OCI-LY3 (cell line): ENCODE data around the gene CSRP1.

Source experiments
- EZH2phosphoT487 ChIP-seq: fragments of 200-600 bp; shearing (Covaris generic); IDR thresholded peaks from 2 replicates; pipeline ENCODE4 v1.6.1; 2018; ENCODE audit warnings: antibody characterized with exemption, mixed run types, low read depth
- TF ChIP-seq, protein P1 (sequence below): fragments of 200-600, 300-600 bp; sonication (generic); IDR thresholded peaks from 2 replicates; pipeline ENCODE4 v1.5.1; 2014; ENCODE audit warnings: antibody characterized with exemption, low read length, low read depth

DNA sequence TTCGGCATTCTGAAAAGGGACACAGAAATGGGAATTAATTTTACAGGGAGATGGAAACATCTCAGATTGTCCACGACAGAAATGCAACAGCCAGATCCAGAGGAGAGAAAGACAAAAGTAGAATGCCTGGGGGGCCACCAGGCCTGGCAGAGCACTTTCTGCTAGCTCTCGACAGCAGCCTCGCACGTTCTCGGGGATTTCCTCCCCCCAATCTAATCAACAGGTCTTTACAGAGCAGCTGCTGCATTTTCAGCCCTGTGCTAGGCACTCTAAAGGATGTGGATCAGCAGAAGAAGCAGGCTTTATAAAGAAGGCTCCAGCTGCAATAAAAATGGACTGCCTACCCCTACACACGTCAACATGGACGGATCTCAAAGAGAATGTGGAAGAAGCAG lies 10.6 kb downstream of the CSRP1 start:
- TF ChIP-seq, protein P1, sequence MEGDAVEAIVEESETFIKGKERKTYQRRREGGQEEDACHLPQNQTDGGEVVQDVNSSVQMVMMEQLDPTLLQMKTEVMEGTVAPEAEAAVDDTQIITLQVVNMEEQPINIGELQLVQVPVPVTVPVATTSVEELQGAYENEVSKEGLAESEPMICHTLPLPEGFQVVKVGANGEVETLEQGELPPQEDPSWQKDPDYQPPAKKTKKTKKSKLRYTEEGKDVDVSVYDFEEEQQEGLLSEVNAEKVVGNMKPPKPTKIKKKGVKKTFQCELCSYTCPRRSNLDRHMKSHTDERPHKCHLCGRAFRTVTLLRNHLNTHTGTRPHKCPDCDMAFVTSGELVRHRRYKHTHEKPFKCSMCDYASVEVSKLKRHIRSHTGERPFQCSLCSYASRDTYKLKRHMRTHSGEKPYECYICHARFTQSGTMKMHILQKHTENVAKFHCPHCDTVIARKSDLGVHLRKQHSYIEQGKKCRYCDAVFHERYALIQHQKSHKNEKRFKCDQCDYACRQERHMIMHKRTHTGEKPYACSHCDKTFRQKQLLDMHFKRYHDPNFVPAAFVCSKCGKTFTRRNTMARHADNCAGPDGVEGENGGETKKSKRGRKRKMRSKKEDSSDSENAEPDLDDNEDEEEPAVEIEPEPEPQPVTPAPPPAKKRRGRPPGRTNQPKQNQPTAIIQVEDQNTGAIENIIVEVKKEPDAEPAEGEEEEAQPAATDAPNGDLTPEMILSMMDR = no peak
- TF ChIP-seq EZH2phosphoT487 = no peak
